GM23248 (cell line): Measurements from ENCODE around the gene HLA-B. TPM values are rescaled to one million over a fixed set of nuclear protein-coding genes. Genes with fewer than 3 reads are reported as not detected.
"Not testable (repeated sequence)": the region's sequence is repeated elsewhere in the genome, so short reads cannot be mapped to it uniquely, and the experiment has no call there.

Experiments
- DNase-seq: peaks from one replicate; pipeline ENCODE4 v3.0.0-alpha.2; 2015
- H2AFZ ChIP-seq: fragments of 200-600 bp; sonication (generic); 2 replicates; pipeline ENCODE4 v1.6.1; 2016; ENCODE audit warnings: antibody characterized with exemption
- H3F3A ChIP-seq: fragments of 200-600 bp; sonication (generic); 2 replicates; pipeline ENCODE4 v1.6.1; 2016; ENCODE audit warnings: mild to moderate bottlenecking, antibody characterized with exemption, mixed run types; ENCODE audit not compliant: insufficient read depth
- H3K27ac ChIP-seq: fragments of 200-600 bp; sonication (generic); 2 replicates; pipeline ENCODE4 v1.5.1; 2016; ENCODE audit warnings: mild to moderate bottlenecking
- H3K27me3 ChIP-seq: fragments of 200-600 bp; sonication (generic); replicated peaks from 2 replicates; pipeline ENCODE4 v1.6.1; 2016; ENCODE audit warnings: mild to moderate bottlenecking; ENCODE audit not compliant: insufficient read depth
- H3K36me3 ChIP-seq: fragments of 200-600 bp; sonication (generic); 2 replicates; pipeline ENCODE4 v1.6.1; 2016; ENCODE audit warnings: low read depth, mild to moderate bottlenecking
- H3K4me1 ChIP-seq: fragments of 200-600 bp; sonication (generic); 2 replicates; pipeline ENCODE4 v1.6.1; 2016; ENCODE audit warnings: mild to moderate bottlenecking; ENCODE audit not compliant: insufficient read depth
- H3K4me2 ChIP-seq: fragments of 200-600 bp; sonication (generic); one replicate; pipeline ENCODE4 v1.6.1; 2016; ENCODE audit warnings: mild to moderate bottlenecking; ENCODE audit not compliant: unreplicated experiment
- H3K4me3 ChIP-seq: fragments of 200-600 bp; sonication (generic); 2 replicates; pipeline ENCODE4 v1.5.1; 2016; ENCODE audit warnings: mild to moderate bottlenecking
- H3K79me2 ChIP-seq: fragments of 200-600 bp; sonication (generic); 2 replicates; pipeline ENCODE4 v1.6.1; 2016; ENCODE audit warnings: mild to moderate bottlenecking; ENCODE audit not compliant: insufficient read depth
- H3K9ac ChIP-seq: fragments of 200-600 bp; sonication (generic); 2 replicates; pipeline ENCODE4 v1.6.1; 2016; ENCODE audit warnings: mild to moderate bottlenecking
- H3K9me2 ChIP-seq: fragments of 200-600 bp; sonication (generic); 2 replicates; pipeline ENCODE4 v1.6.1; 2016; ENCODE audit warnings: mixed run types, mild to moderate bottlenecking, moderate library complexity; ENCODE audit not compliant: insufficient read depth
- H3K9me3 ChIP-seq: fragments of 200-600 bp; sonication (generic); one replicate; pipeline ENCODE4 v1.6.1; 2017; ENCODE audit warnings: low read depth
- H4K20me1 ChIP-seq: fragments of 200-600 bp; sonication (generic); 2 replicates; pipeline ENCODE4 v1.6.0; 2016; ENCODE audit not compliant: insufficient read depth
- EZH2 ChIP-seq: fragments of 200-600 bp; sonication (generic); IDR thresholded peaks from 2 replicates; pipeline ENCODE4 v1.6.1; 2018; ENCODE audit warnings: antibody characterized with exemption, mild to moderate bottlenecking; ENCODE audit not compliant: insufficient read depth, poor library complexity, severe bottlenecking
- EZH2phosphoT487 ChIP-seq: fragments of 200-600 bp; sonication (generic); IDR thresholded peaks from 2 replicates; pipeline ENCODE4 v1.6.1; 2018; ENCODE audit warnings: antibody characterized with exemption, moderate library complexity, mild to moderate bottlenecking, low read depth; ENCODE audit not compliant: insufficient read depth
- WGBS, 2 experiments: methylation state at CpG; one replicate each; pipeline ENCODE4 v1.1.6; 2015 to 2017; ENCODE audit warnings: low lambda C conversion rate in 2 of 2, low coverage in 1 of 2; ENCODE audit errors: missing lambda C conversion rate in 2 of 2; 5-methylcytosine and 5-hydroxymethylcytosine counted together
- in situ Hi-C: fragments of 300-500 bp; cut with MboI; formaldehyde crosslinking; loops from 2 replicates; pipeline ENCODE4 v1.15.0; 2020
- polyA plus RNA-seq: library from polyadenylated mRNA; unstranded; fragments of >200 nt; fragmentation: Nextera tagmentation; extraction: Ambion mirVana; gene quantifications from 2 replicates; pipeline ENCODE4 v1.2.1, GENCODE V29; 2016
- total RNA-seq: library from RNA; depleted of rRNA; stranded (reverse); fragments of >200 nt; shearing (Covaris generic); gene quantifications from 2 replicates; pipeline ENCODE4 v1.2.3, GENCODE V29; 2014

Gene HLA-B
- total and polyA plus RNA-seq, 2 experiments from 2014 or later, result 87.9 to 192 TPM

DNA sequence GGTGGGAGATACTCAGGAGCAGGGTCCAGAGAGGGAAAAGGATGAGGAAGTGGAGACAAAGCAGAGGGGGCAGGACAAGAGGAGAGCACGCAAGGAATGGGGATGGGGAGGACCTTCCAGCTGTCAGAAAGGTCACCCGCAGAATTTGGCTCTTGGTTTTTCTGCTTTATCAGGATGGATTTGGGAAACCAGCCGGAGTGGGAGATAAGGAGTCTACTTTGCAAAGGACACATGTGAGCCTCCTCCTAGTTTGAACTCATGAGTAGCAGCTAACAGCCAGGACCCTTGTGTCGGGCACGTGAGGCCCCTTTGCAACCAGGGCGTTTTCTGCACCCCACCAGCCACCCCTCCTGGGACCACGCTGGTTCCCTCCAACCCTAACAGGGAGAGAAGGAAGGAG is 38.9 kb upstream of the HLA-B start:
- no peak for TF ChIP-seq EZH2phosphoT487
- no peak for TF ChIP-seq EZH2
- Histone ChIP-seq H3K27ac (peak overlapping the region; percentile 80), H3K4me2 (peak overlapping the region; percentile 84), H3K4me1 (peaks cover 27% of the 10 kb centered on the region), H2AFZ (peak overlapping the region; percentile 68; the same call in 1 of the 2 replicates), H3K9me2 (no peaks in the 10 kb centered on the region), H3K27me3 (no peaks in the 10 kb centered on the region), H3K79me2 (peaks cover 35% of the 10 kb centered on the region), H3K36me3 (no peaks in the 10 kb centered on the region), H4K20me1 (no peaks in the 10 kb centered on the region), H3K9ac (peak overlapping the region; percentile 62), H3F3A (peaks cover 8% of the 10 kb centered on the region), H3K4me3 (peak overlapping the region; percentile 49; the same call in 1 of the 2 replicates), H3K9me3 (no peaks in the 10 kb centered on the region)
- no peak for DNase-seq
- in situ Hi-C loops, result no loop called here
- WGBS, 2 experiments, result 93 to 97% methylated on average over 7 of the region's 7 CpGs

DNA sequence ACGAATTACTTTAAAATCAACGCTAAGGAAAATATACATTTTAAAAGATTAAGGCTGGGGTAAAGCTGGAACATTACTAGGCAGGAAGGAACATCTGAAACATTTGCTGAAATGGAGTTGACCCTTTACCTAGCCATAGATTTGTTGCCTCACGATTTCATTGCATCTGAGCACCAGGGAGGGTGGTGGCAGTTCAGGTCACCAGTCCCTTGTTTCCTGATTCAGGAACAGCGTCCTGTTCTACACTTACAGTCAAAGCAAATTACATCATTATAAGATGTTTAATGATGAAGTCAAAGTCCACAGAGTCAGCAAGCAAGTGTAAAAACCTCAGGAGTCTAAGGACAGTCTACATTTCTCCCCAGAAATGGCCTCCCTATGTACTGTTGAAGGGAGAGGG is 37.4 kb upstream of the HLA-B start:
- Histone ChIP-seq H3K9ac (no peak overlapping the region), H3K4me1 (peaks cover 27% of the 10 kb centered on the region), H2AFZ (no peak overlapping the region), H3F3A (peaks cover 7% of the 10 kb centered on the region; the same call in 1 of the 2 replicates), H3K4me2 (no peak overlapping the region), H3K9me3 (no peaks in the 10 kb centered on the region), H3K4me3 (no peak overlapping the region), H3K79me2 (peaks cover 26% of the 10 kb centered on the region), H3K36me3 (no peaks in the 10 kb centered on the region), H4K20me1 (no peaks in the 10 kb centered on the region), H3K27ac (no peak overlapping the region), H3K27me3 (no peaks in the 10 kb centered on the region), H3K9me2 (no peaks in the 10 kb centered on the region)
- in situ Hi-C loops, result no loop called here
- TF ChIP-seq EZH2 (no peak), EZH2phosphoT487 (no peak)
- no peak for DNase-seq
- 79 to 87% methylated on average over 4 of the region's 4 CpGs for WGBS, 2 experiments

- Histone ChIP-seq H3K4me3 (no peak overlapping the region), H3F3A (peaks cover 7% of the 10 kb centered on the region; the same call in 1 of the 2 replicates), H2AFZ (no peak overlapping the region), H3K27me3 (no peaks in the 10 kb centered on the region), H3K9me2 (no peaks in the 10 kb centered on the region), H3K4me1 (peaks cover 27% of the 10 kb centered on the region), H3K36me3 (no peaks in the 10 kb centered on the region), H3K79me2 (peaks cover 23% of the 10 kb centered on the region), H3K4me2 (no peak overlapping the region), H4K20me1 (no peaks in the 10 kb centered on the region), H3K27ac (no peak overlapping the region), H3K9ac (no peak overlapping the region), H3K9me3 (no peaks in the 10 kb centered on the region)
- TF ChIP-seq EZH2phosphoT487 (no peak), EZH2 (no peak)
- WGBS, 2 experiments, result 91 to 96% methylated on average over 5 of the region's 5 CpGs
- in situ Hi-C loops, result no loop called here
- no peak for DNase-seq
Measured at GRCh38 chr6:31393932-31394331, 37.0 kb upstream of the HLA-B start.

- H3K27me3 ChIP-seq, H4K20me1 ChIP-seq, H3K79me2 ChIP-seq, H3K9ac ChIP-seq, DNase-seq, in situ Hi-C loops, H3K4me1 ChIP-seq, H3K9me2 ChIP-seq, H3K27ac ChIP-seq, H3K36me3 ChIP-seq, H3K9me3 ChIP-seq, H2AFZ ChIP-seq, H3K4me2 ChIP-seq, H3F3A ChIP-seq, H3K4me3 ChIP-seq: not testable (repeated sequence)
Measured at GRCh38 chr6:31389802-31390132, 32.8 kb upstream of the HLA-B start.

GRCh38 chr6:31388916-31389801 is 32.2 kb upstream of the HLA-B start:
- H3K27ac ChIP-seq, H3K27me3 ChIP-seq, in situ Hi-C loops, H3K4me1 ChIP-seq, H3K9me3 ChIP-seq, H3K36me3 ChIP-seq, H3K4me2 ChIP-seq, H3K9ac ChIP-seq, H3K4me3 ChIP-seq, H4K20me1 ChIP-seq, H3K9me2 ChIP-seq, H2AFZ ChIP-seq, H3K79me2 ChIP-seq, H3F3A ChIP-seq, DNase-seq: not testable (repeated sequence)
- 74 to 95% methylated on average over 3 to 5 of the region's 13 CpGs for WGBS, 2 experiments
